Muscle of leg (tissue), 11 donors: Measurements from ENCODE around the gene ANTXR1. TPM values are rescaled to one million over a fixed set of nuclear protein-coding genes. Genes with fewer than 3 reads are reported as not detected.

Experiments used
- DNase-seq: peaks from one replicate; pipeline ENCODE4 v3.0.0; 2013
- H3K27ac ChIP-seq: one replicate; pipeline ENCODE4 v1.5.1; 2013; ENCODE audit warnings: mild to moderate bottlenecking, low read length, control low read depth
- H3K27me3 ChIP-seq: one replicate; pipeline ENCODE4 v1.6.1; 2013; ENCODE audit warnings: low read length; ENCODE audit not compliant: control insufficient read depth, insufficient read depth
- H3K36me3 ChIP-seq: one replicate; pipeline ENCODE4 v1.6.1; 2013; ENCODE audit warnings: low read length; ENCODE audit not compliant: control insufficient read depth, insufficient read depth
- H3K4me1 ChIP-seq: one replicate; pipeline ENCODE4 v1.6.1; 2013; ENCODE audit warnings: low read length; ENCODE audit not compliant: control insufficient read depth, insufficient read depth
- H3K4me3 ChIP-seq: one replicate; pipeline ENCODE4 v1.5.1; 2013; ENCODE audit warnings: low read length, control low read depth
- H3K9me3 ChIP-seq: replicated peaks from 2 replicates; pipeline ENCODE4 v1.6.1; 2013; ENCODE audit warnings: low read depth, low read length; ENCODE audit not compliant: control insufficient read depth
- WGBS: methylation state at CpG from one replicate; pipeline ENCODE4 v1.1.5; 2013; ENCODE audit warnings: missing lambda C conversion rate; ENCODE audit not compliant: insufficient coverage; 5-methylcytosine and 5-hydroxymethylcytosine counted together
- polyA plus RNA-seq, 8 donors: library from polyadenylated mRNA; unstranded; fragments of 120-200 nt; gene quantifications; one replicate each; pipeline versions ENCODE4 v1.2.1 to v1.2.3, GENCODE V29; 2013; ENCODE audit warnings: inconsistent platforms in 1 of 8, low replicate concordance in 1 of 8; ENCODE audit not compliant: insufficient read length in 8 of 8, insufficient read depth in 1 of 8
- total RNA-seq: library from RNA; stranded (reverse); fragments of 120-200 nt; gene quantifications from one replicate; pipeline ENCODE4 v1.2.4, GENCODE V29; 2013

Gene ANTXR1
- total and polyA plus RNA-seq, 9 donors, result 84.4 to 187 (median 133) TPM

GRCh38 chr2:69046221-69046662 lies 33.3 kb downstream of the ANTXR1 start:
- Histone ChIP-seq H3K27ac (no peak overlapping the region), H3K9me3 (no peaks in the 10 kb centered on the region), H3K4me3 (no peak overlapping the region), H3K4me1 (no peaks in the 10 kb centered on the region), H3K27me3 (no peaks in the 10 kb centered on the region), H3K36me3 (peaks cover 38% of the 10 kb centered on the region)
- no peak for DNase-seq
- no CpG with 5 or more reads among the region's 1 CpG for WGBS

GRCh38 chr2:69047625-69048145 lies 34.7 kb downstream of the ANTXR1 start:
- no peaks in the 10 kb centered on the region for H3K4me1 ChIP-seq
- no CpG with 5 or more reads among the region's 1 CpG for WGBS
- peaks cover 25% of the 10 kb centered on the region for H3K36me3 ChIP-seq
- H3K27me3 ChIP-seq, result no peaks in the 10 kb centered on the region
- no peak for DNase-seq
- no peaks in the 10 kb centered on the region for H3K9me3 ChIP-seq
- no peak overlapping the region for H3K4me3 ChIP-seq
- no peak overlapping the region for H3K27ac ChIP-seq

GRCh38 chr2:69050802-69051201 lies 37.8 kb downstream of the ANTXR1 start:
- Histone ChIP-seq H3K4me3 (no peak overlapping the region), H3K36me3 (peaks cover 10% of the 10 kb centered on the region), H3K27me3 (no peaks in the 10 kb centered on the region), H3K9me3 (no peaks in the 10 kb centered on the region), H3K4me1 (no peaks in the 10 kb centered on the region), H3K27ac (no peak overlapping the region)
- WGBS, result 92% methylated on average over 4 of the region's 4 CpGs
- no peak for DNase-seq

- no peak overlapping the region for H3K27ac ChIP-seq
- no peaks in the 10 kb centered on the region for H3K4me1 ChIP-seq
- peaks cover 5% of the 10 kb centered on the region for H3K9me3 ChIP-seq
- H3K36me3 ChIP-seq, result peaks cover 6% of the 10 kb centered on the region
- H3K4me3 ChIP-seq, result no peak overlapping the region
- H3K27me3 ChIP-seq, result no peaks in the 10 kb centered on the region
- DNase-seq, result peak; percentile 57
- WGBS, result no CpG with 5 or more reads among the region's 2 CpGs
Measured at GRCh38 chr2:69053416-69053965, 40.5 kb downstream of the ANTXR1 start.

GRCh38 chr2:69054431-69054830 lies 41.5 kb downstream of the ANTXR1 start:
- Histone ChIP-seq H3K9me3 (peaks cover 5% of the 10 kb centered on the region), H3K27ac (no peak overlapping the region), H3K36me3 (peaks cover 6% of the 10 kb centered on the region), H3K4me3 (no peak overlapping the region), H3K4me1 (no peaks in the 10 kb centered on the region), H3K27me3 (no peaks in the 10 kb centered on the region)
- DNase-seq, result peak; percentile 73
- no CpG with 5 or more reads among the region's 2 CpGs for WGBS

GRCh38 chr2:69055688-69056470 lies 42.9 kb downstream of the ANTXR1 start:
- Histone ChIP-seq H3K27ac (no peak overlapping the region), H3K36me3 (peaks cover 6% of the 10 kb centered on the region), H3K4me3 (no peak overlapping the region), H3K27me3 (no peaks in the 10 kb centered on the region), H3K9me3 (peaks cover 5% of the 10 kb centered on the region), H3K4me1 (peaks cover 5% of the 10 kb centered on the region)
- no CpG with 5 or more reads among the region's 2 CpGs for WGBS
- DNase-seq, result no peak

GRCh38 chr2:69057660-69058059 lies 44.7 kb downstream of the ANTXR1 start:
- Histone ChIP-seq H3K4me1 (peaks cover 5% of the 10 kb centered on the region), H3K27me3 (no peaks in the 10 kb centered on the region), H3K27ac (no peak overlapping the region), H3K36me3 (peaks cover 8% of the 10 kb centered on the region), H3K4me3 (no peak overlapping the region), H3K9me3 (peaks cover 5% of the 10 kb centered on the region)
- DNase-seq, result no peak
- WGBS, result no CpG with 5 or more reads among the region's 3 CpGs

- Histone ChIP-seq H3K27me3 (no peaks in the 10 kb centered on the region), H3K36me3 (peaks cover 8% of the 10 kb centered on the region), H3K27ac (peak overlapping the region; percentile 33), H3K4me3 (no peak overlapping the region), H3K4me1 (peaks cover 5% of the 10 kb centered on the region), H3K9me3 (peaks cover 13% of the 10 kb centered on the region)
- DNase-seq, result peak; percentile 41
Measured at GRCh38 chr2:69059731-69060290, 46.8 kb downstream of the ANTXR1 start.

- H3K27ac ChIP-seq, result no peak overlapping the region
Measured at GRCh38 chr2:69060938-69061501, 48.0 kb downstream of the ANTXR1 start.

GRCh38 chr2:69061525-69061924 lies 48.5 kb downstream of the ANTXR1 start:
- Histone ChIP-seq H3K27ac (no peak overlapping the region), H3K4me3 (no peak overlapping the region), H3K36me3 (peaks cover 6% of the 10 kb centered on the region), H3K27me3 (no peaks in the 10 kb centered on the region), H3K4me1 (peaks cover 7% of the 10 kb centered on the region), H3K9me3 (peaks cover 13% of the 10 kb centered on the region)
- peak; percentile 29 for DNase-seq

More at GRCh38 chr2:69060938-69061501, 48.0 kb downstream of the ANTXR1 start:
- H3K36me3 ChIP-seq, result peaks cover 6% of the 10 kb centered on the region
- H3K27me3 ChIP-seq, result no peaks in the 10 kb centered on the region
- no peak overlapping the region for H3K4me3 ChIP-seq
- no peak for DNase-seq
- peaks cover 5% of the 10 kb centered on the region for H3K4me1 ChIP-seq
- peaks cover 13% of the 10 kb centered on the region for H3K9me3 ChIP-seq
